Measurements from ENCODE around the gene C1orf198.

The C1orf198 gene

DNA sequence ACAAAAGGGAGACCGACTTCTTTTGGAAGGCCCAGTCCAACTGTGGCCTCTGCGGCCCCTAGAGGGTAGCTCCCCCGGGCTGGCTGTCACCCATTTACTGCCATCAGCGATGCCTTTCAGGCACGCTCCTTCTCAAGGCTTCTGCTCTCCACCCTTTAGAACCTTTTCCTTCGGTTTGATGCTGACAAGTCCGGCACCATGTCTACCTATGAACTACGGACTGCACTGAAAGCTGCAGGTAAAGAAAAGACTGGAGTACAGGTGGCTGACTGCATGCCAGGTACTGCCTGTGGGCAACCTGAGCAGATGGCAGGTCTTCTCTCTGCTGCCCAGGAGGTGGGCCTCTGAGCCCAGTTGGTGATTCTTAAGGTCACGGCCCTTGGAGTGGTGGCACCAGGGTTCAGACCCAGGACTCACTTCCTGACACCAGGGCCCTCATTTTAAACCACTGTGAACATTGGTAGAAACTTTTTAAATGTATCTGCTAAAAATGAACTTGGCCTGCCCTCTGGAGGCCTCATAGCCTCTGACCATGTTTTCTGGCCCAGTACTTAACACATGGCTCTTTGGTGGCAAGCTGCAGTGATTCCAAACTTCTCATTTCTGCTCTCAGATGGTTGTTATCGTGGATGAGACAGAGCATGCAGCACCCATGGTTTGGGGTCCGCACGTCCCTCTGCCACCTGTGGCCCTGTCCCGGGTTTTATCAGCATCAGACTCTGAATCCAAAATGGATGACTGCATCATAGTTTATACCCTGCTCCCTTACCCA lies 75.4 kb downstream of the C1orf198 start:
- TF ChIP-seq, protein P1, sequence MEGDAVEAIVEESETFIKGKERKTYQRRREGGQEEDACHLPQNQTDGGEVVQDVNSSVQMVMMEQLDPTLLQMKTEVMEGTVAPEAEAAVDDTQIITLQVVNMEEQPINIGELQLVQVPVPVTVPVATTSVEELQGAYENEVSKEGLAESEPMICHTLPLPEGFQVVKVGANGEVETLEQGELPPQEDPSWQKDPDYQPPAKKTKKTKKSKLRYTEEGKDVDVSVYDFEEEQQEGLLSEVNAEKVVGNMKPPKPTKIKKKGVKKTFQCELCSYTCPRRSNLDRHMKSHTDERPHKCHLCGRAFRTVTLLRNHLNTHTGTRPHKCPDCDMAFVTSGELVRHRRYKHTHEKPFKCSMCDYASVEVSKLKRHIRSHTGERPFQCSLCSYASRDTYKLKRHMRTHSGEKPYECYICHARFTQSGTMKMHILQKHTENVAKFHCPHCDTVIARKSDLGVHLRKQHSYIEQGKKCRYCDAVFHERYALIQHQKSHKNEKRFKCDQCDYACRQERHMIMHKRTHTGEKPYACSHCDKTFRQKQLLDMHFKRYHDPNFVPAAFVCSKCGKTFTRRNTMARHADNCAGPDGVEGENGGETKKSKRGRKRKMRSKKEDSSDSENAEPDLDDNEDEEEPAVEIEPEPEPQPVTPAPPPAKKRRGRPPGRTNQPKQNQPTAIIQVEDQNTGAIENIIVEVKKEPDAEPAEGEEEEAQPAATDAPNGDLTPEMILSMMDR (IDR thresholded peaks at IDR 0.05; ENCODE audit: borderline replicate concordance, insufficient read depth, low read depth, low read length), result no peak
- no peak overlapping the region for H3K4me3 ChIP-seq (ENCODE audit: low read depth, low read length)

DNA sequence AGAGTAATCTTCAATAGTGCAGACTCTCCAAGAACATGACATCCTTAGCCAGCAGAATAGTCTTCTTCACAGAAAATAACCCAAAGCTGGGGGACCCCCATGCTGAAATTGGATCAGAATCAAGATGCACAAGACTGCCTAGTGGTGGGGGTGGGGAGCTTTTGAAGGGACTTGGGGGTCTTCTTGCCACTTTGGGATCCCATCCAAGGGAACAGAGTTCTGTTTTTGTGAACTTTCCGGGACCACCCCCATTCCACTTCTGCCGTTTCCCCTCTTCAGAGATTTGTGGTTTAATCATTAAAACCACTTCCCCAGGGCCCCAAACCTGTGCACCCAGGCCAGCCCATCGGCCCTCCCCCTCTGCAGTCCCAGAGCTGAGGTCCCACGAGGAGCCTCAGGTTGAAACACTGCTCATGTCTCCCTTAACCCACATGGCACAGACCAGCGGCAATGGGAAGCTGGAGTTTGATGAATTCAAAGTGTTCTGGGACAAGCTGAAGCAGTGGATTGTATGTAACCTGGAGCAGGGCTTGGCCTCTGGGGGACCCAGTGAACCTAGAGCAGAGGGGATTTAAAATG lies 76.2 kb downstream of the C1orf198 start:
- TF ChIP-seq, protein P1 (IDR thresholded peaks at IDR 0.05; ENCODE audit: borderline replicate concordance, insufficient read depth, low read depth, low read length), result no peak
- H3K4me3 ChIP-seq (ENCODE audit: low read depth, low read length), result no peak overlapping the region

DNA sequence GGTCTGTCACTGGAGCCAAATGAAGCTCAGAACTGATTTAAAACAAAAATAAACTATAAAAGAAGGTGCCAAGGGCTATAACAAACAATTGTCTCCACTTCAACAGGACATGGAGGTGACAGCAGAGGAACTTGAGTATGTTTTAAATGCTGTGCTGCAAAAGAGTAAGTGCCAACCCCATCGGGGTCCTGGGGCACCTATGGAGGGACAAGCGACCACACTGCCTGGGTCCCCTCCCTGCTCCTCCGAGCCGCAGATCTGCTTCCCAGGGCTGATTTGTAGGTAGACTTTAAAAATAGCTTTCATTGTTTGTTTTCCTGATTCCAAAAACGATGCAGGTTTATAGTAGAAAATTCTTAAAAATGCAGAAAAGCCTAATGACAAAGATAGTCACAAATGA lies 78.3 kb downstream of the C1orf198 start:
- no peak overlapping the region for H3K4me3 ChIP-seq (ENCODE audit: low read depth, low read length)
- TF ChIP-seq, protein P1 (IDR thresholded peaks at IDR 0.05; ENCODE audit: borderline replicate concordance, insufficient read depth, low read depth, low read length), result no peak

DNA sequence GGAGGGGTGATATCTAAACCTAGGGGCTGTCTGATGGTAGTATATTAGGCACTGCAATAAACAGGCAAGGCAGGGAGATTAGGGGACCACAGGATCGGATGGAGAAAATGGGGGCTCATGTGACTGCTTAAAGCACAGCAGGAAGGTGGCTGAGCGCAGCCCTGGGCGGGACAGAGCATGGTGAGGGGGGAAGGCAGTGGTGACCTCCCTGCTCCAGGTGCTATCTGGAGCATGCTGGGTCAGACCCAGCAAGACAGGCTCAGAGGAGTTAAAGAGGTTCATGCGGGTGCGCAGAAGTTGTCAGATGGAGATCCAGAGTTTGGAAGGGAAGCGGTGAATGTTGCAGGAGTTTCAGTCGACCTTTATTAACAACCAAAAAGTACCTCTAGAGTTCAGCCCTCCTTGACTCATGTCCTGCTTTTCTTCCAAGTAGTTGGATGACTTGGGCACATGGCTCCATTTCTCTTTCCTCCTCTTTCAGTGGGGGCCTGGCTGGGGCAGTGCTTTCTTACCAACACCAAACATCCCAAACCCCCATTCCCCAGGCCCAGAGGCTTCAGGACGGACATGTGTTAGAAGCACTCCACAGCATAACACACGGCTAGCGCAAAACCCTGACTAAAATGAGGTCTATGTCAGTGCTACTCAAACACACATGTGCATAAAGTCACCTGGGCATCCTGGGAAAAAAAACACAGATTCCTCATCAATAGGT lies 79.6 kb downstream of the C1orf198 start:
- no peak overlapping the region for H3K4me3 ChIP-seq (ENCODE audit: low read depth, low read length)
- TF ChIP-seq, protein P1 (IDR thresholded peaks at IDR 0.05; ENCODE audit: borderline replicate concordance, insufficient read depth, low read depth, low read length), result no peak

DNA sequence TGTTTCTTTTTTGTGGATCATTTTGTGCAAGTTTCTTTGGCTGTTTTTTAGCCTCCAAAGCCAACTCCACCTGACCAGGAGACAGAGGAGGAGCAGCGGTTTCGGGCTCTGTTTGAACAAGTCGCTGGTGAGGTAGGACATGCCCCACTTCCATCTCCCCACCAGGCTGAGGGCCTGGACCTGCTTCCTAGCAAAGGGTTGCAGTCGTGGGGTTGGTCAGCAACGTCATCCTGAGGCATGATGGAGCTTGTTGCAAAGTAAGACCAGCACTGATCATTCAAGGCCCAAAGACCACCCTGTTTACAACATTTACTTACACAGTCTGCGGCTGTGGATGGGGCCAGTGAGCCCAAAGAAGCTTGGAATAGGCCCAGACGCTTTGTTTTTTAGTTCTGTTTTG lies 80.8 kb downstream of the C1orf198 start:
- H3K4me3 ChIP-seq (ENCODE audit: low read depth, low read length), result no peak overlapping the region
- TF ChIP-seq, protein P1 (IDR thresholded peaks at IDR 0.05; ENCODE audit: borderline replicate concordance, insufficient read depth, low read depth, low read length), result no peak
